Stomach (tissue), 9 donors: ENCODE results near the gene SKP1. TPM values are rescaled to one million over a fixed set of nuclear protein-coding genes. Genes with fewer than 3 reads are reported as not detected.
A peak's percentile ranks its signal among the peaks of the same experiment; 100 is the strongest.

ENCODE experiments used
- DNase-seq, 2 donors: peaks; one replicate each; pipeline versions ENCODE4 v3.0.0 to v3.0.0-alpha.2; 2013 to 2019
- H3K27ac ChIP-seq, 5 donors: fragments of 200-600 bp in 4 of 5; sonication (generic) in 4 of 5; one replicate each; pipeline ENCODE4 v1.5.1; 2013 to 2019; ENCODE audit warnings: mild to moderate bottlenecking in 1 of 5, moderate library complexity in 1 of 5
- H3K27me3 ChIP-seq, 3 donors: fragments of 200-600 bp; sonication (generic); one replicate each; pipeline ENCODE4 v1.5.1; 2017 to 2019; ENCODE audit warnings: mixed run types in 1 of 3
- H3K36me3 ChIP-seq, 4 donors: fragments of 200-600 bp; sonication (generic); 1 replicate in 3 of 4; 2 replicates in 1 of 4; pipeline ENCODE4 v1.5.1; 2016 to 2019
- H3K4me1 ChIP-seq, 4 donors: fragments of 200-600 bp; sonication (generic); one replicate each; pipeline ENCODE4 v1.5.1; 2016 to 2019
- H3K4me3 ChIP-seq, 4 donors: fragments of 200-600 bp; sonication (generic) in 3 of 4; one replicate each; pipeline ENCODE4 v1.5.1; 2016 to 2019; ENCODE audit warnings: mild to moderate bottlenecking in 1 of 4
- H3K9me3 ChIP-seq, 4 donors: fragments of 200-600 bp; sonication (generic); one replicate each; pipeline ENCODE4 v1.5.1; 2016 to 2019
- EP300 ChIP-seq: sonication (generic); formaldehyde crosslinking; IDR thresholded peaks from one replicate; pipeline ENCODE4 v1.6.1; 2017; ENCODE audit warnings: antibody characterized with exemption
- POLR2A ChIP-seq, 4 donors: fragments of 450-650 bp; IDR thresholded peaks; one replicate each; pipeline ENCODE4 v1.6.1; 2016; ENCODE audit warnings: antibody characterized with exemption in 4 of 4, control low read depth in 2 of 4, mild to moderate bottlenecking in 1 of 4, moderate library complexity in 1 of 4
- POLR2AphosphoS5 ChIP-seq, 3 donors: sonication (generic); formaldehyde crosslinking; IDR thresholded peaks; one replicate each; pipeline ENCODE4 v1.6.1; 2016; ENCODE audit warnings: antibody characterized with exemption in 3 of 3
- WGBS, 5 donors: extraction: QIAGEN DNeasy Blood & Tissue Kit in 3 of 5; methylation state at CpG; one replicate each; pipeline versions ENCODE4 v1.1.5 to v1.1.7; 2013 to 2018; 5-methylcytosine and 5-hydroxymethylcytosine counted together
- intact Hi-C: fragments of 100-400 bp; cut with DNase I; formaldehyde crosslinking; loops from one replicate; pipeline ENCODE4 v1.15.1; 2023; ENCODE audit warnings: low total_unique reads
- polyA plus RNA-seq, 3 donors: library from polyadenylated mRNA; stranded (reverse); fragments of 200-250 nt; gene quantifications; one replicate each; pipeline ENCODE4 v1.2.3, GENCODE V29; 2013
- total RNA-seq, 5 donors: library from RNA; depleted of rRNA; stranded (reverse); fragments of >200 nt; gene quantifications; one replicate each; pipeline versions ENCODE4 v1.1.0 to v1.2.3, GENCODE V29; 2014 to 2016
- TF ChIP-seq, protein P1 (sequence below), 7 experiments: fragments of 450-650 bp in 4 of 7; fragments of 200-600 bp in 3 of 7; sonication (generic) in 3 of 7; IDR thresholded peaks; one replicate each; pipeline ENCODE4 v1.5.1; 2016 to 2019; ENCODE audit warnings: antibody characterized with exemption in 7 of 7, control low read depth in 2 of 7, mild to moderate bottlenecking in 1 of 7
- donor health status: healthy with polysubstance abuse.
- donor health status: Bipolar disorder and iron deficiency.
- donor health status: healthy.

The SKP1 gene
- total and polyA plus RNA-seq, 8 donors: 18.1 to 590 (median 162) TPM

DNA sequence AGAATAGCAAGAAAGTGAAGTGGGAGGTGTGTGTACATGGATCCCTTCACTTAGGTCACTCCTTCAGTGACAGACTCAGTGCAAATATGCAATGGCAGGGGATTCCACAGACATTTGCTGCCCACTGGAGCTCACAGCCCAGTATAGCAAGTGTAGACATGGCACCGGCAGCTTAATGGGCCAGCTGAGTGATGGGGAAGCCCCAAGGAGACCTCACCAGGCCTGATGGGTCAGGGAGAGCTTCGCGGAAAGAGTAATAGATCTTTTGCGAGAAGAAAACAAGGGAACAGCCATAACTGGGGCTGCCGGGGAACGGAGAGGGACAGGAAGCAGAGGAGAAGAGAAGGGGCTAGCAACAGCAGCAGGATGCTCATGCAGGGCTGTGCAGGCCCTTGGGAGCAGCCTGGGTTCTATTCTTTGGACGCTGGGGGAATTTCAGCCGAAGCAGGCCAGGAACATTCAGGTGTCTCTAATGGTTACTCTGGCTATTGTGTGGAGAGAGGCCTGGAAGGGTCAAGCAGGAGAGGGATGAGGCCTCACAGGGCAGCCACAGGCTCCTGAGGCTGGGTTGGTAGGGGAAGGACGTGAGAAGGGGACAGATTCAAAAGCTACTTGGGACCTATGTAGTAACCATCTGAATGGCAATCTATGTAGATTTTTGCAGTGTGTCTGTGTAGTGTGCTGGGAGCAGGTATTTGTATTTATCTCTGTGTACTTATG is 35.3 kb downstream of the SKP1 start:
- intact Hi-C loops: no loop called here
- peak; percentile 21 to 27 for DNase-seq
- WGBS, 5 donors: 77 to 84% (median 82%) methylated on average over 9 of the region's 9 CpGs

DNA sequence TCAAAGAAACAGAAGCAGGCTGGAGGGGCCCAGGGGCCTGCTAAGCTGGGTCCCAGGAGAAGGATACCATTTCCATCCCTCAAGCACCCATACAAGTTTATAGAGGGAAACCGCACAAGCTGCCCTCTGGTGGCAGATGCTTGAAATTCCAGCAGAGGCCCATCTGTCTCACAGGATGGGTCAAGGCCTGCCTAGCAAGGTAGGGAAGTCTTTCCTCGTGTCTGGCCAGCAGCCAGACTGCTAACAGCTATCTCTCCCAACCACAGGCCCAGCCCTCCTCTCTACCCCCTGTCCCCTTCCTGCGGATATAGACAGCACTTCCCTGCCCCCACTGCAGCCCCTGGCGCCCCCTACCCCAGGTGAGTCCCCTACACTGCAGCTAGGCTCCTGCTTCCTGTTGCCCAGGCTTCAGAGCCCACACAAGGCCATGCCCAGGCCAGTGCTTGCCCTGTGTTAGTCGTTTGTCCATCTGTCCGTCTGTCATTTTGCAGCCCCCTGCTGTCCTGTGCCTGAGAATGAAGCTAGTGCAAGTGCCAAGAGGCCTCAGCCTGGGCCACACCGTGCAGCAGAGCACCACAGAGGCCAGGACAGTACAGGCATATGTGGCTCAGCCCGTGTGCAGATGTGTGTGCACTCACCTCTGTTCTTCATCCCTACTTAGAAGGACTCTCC is 36.1 kb downstream of the SKP1 start:
- intact Hi-C loops: no loop called here
- Histone ChIP-seq H3K9me3 (no peaks in the 10 kb centered on the region), H3K4me1 (peaks cover 0 to 32% (median 14%) of the 10 kb centered on the region in 4 donors), H3K27ac (no peak overlapping the region), H3K4me3 (no peak overlapping the region), H3K27me3 (no peaks in the 10 kb centered on the region), H3K36me3 (peaks cover 14 to 87% (median 83%) of the 10 kb centered on the region in 4 donors)
- DNase-seq: peak; percentile 78 to 85
- whole genome bisulfite sequencing, 5 donors: 22 to 39% (median 26%) methylated on average over 8 of the region's 8 CpGs
- TF ChIP-seq POLR2AphosphoS5 (IDR thresholded peaks at IDR 0.05): peak in 1 of 3 donors; percentile 48
- TF ChIP-seq, protein P1, sequence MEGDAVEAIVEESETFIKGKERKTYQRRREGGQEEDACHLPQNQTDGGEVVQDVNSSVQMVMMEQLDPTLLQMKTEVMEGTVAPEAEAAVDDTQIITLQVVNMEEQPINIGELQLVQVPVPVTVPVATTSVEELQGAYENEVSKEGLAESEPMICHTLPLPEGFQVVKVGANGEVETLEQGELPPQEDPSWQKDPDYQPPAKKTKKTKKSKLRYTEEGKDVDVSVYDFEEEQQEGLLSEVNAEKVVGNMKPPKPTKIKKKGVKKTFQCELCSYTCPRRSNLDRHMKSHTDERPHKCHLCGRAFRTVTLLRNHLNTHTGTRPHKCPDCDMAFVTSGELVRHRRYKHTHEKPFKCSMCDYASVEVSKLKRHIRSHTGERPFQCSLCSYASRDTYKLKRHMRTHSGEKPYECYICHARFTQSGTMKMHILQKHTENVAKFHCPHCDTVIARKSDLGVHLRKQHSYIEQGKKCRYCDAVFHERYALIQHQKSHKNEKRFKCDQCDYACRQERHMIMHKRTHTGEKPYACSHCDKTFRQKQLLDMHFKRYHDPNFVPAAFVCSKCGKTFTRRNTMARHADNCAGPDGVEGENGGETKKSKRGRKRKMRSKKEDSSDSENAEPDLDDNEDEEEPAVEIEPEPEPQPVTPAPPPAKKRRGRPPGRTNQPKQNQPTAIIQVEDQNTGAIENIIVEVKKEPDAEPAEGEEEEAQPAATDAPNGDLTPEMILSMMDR (IDR thresholded peaks at IDR 0.05): peak in 5 of 7 experiments; percentile 50 to 81 (median 65)
- no peak for TF ChIP-seq POLR2A (IDR thresholded peaks at IDR 0.05)
- no peak for TF ChIP-seq EP300

More for the DNA sequence above, 35.3 kb downstream of the SKP1 start:
- H3K27ac ChIP-seq: no peak overlapping the region
- TF ChIP-seq POLR2A (IDR thresholded peaks at IDR 0.05) (no peak), EP300 (no peak), POLR2AphosphoS5 (IDR thresholded peaks at IDR 0.05) (no peak)
- TF ChIP-seq, protein P1 (IDR thresholded peaks at IDR 0.05): no peak
- H3K9me3 ChIP-seq: no peaks in the 10 kb centered on the region
- peaks cover 0 to 40% (median 22%) of the 10 kb centered on the region in 4 donors for H3K4me1 ChIP-seq
- no peaks in the 10 kb centered on the region for H3K27me3 ChIP-seq
- peaks cover 11 to 87% (median 83%) of the 10 kb centered on the region in 4 donors for H3K36me3 ChIP-seq
- no peak overlapping the region for H3K4me3 ChIP-seq

DNA sequence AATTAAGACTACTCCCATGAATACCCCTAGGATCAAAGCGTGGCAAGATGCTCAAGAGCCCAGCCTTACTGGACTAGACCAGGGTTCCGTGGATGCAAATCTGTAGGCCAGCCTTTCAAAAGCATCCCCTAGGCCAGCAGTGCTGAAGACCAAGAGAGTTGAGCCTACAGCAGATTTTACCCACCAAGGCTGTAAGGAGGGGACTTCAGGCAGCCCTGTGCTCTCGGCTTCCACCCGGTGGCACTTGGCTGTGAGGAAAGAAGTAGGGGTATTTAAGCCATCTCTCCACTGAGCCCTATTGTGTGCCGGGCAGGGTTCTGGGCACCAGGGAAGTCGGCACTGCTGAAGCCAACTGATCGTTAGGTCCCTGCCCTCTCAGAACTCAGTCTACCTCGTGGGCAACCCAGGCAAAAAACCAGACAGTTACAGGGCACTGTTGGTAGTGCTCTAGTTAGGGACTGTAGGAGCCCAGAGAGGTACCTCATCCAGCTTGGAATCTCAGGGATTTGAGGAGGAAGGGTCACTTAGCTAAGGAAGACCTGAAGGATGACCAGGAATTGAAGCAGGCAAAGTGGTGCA is 36.8 kb downstream of the SKP1 start:
- H3K4me1 ChIP-seq: peaks cover 0 to 25% (median 8%) of the 10 kb centered on the region in 4 donors
- 88 to 96% (median 92%) methylated on average over 8 of the region's 8 CpGs for WGBS, 5 donors
- H3K27ac ChIP-seq: no peak overlapping the region
- H3K36me3 ChIP-seq: peaks cover 14 to 87% (median 83%) of the 10 kb centered on the region in 4 donors
- intact Hi-C loops: loop anchor here (5.0 kb wide), 2 partner anchors 38 to 98 kb away; no protein-coding TSS in a partner anchor
- H3K9me3 ChIP-seq: no peaks in the 10 kb centered on the region
- no peaks in the 10 kb centered on the region for H3K27me3 ChIP-seq
- H3K4me3 ChIP-seq: no peak overlapping the region
- peak in 1 of 2 donors; percentile 19 for DNase-seq
- TF ChIP-seq POLR2AphosphoS5 (IDR thresholded peaks at IDR 0.05): no peak
- no peak for TF ChIP-seq POLR2A (IDR thresholded peaks at IDR 0.05)
- TF ChIP-seq EP300: no peak
- TF ChIP-seq, protein P1 (IDR thresholded peaks at IDR 0.05): no peak

DNA sequence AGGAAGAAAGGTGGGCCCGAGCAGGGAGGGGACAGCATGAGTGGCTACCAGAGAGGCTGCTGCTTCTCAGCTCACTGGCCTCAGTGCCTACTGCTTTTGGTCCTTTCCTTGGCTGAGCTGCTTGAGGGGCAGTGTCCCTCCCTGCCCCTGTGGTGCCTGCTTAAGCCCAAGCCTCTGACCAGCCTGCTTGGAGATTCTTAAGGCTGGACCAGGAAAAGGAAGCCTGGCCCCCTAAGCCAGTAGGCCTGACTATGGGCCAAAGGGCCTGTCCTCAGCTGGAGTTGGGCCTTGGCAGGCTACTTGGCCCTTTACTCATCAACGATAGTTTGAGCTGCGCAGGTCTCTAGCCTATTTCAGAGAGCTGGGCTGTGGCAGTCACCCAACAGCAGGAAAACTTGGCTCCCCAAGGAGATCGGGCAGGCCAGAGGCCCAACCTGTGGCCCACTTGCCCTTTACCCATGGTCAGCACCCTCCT is 37.3 kb downstream of the SKP1 start:
- intact Hi-C loops: loop anchor here (5.0 kb wide), 2 partner anchors 37 to 97 kb away; no protein-coding TSS in a partner anchor
- Histone ChIP-seq H3K4me3 (no peak overlapping the region), H3K9me3 (no peaks in the 10 kb centered on the region), H3K27me3 (no peaks in the 10 kb centered on the region), H3K36me3 (peaks cover 14 to 87% (median 83%) of the 10 kb centered on the region in 4 donors), H3K4me1 (peaks cover 0 to 23% (median 8%) of the 10 kb centered on the region in 4 donors), H3K27ac (no peak overlapping the region)
- TF ChIP-seq EP300 (no peak), POLR2A (IDR thresholded peaks at IDR 0.05) (no peak), POLR2AphosphoS5 (IDR thresholded peaks at IDR 0.05) (no peak)
- TF ChIP-seq, protein P1 (IDR thresholded peaks at IDR 0.05): no peak
- peak in 1 of 2 donors; percentile 10 for DNase-seq
- WGBS, 5 donors: 85 to 98% (median 91%) methylated on average over 4 of the region's 4 CpGs
